Measurements from ENCODE around the gene MAGEA8. TPM values are rescaled to one million over a fixed set of nuclear protein-coding genes. Genes with fewer than 3 reads are reported as not detected.

The MAGEA8 gene
- total and polyA plus RNA-seq, 9 of the 15 experiments (the other 6 are each of a cell fraction or from before 2014, with no cell fraction given) = 0.49 to 4.6 (median 1.9) TPM

DNA sequence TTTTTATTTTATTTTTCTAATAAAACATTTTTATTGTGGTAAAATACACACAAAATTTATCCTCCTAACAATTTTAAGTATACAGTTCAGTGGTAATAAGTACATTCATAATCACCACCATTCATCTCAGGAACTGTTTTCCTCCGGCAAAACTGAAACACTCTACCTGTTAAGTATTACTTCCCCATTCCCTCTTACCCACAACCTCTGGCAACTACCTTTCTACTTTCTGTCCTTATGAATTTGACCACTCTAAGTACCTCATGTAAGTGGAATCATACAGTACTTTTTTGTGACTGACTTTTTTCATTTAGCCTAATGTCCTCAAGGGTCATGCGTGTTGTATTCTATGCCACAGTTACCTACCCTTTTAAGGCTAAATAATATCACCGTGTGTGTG lies 27.3 kb downstream of the MAGEA8 start:
- 71% methylated on average over 3 of the region's 3 CpGs for WGBS (ENCODE audit: insufficient coverage, low coverage, missing lambda C conversion rate)
- Histone ChIP-seq H2AFZ (ENCODE audit: low read depth, low read length) (peak overlapping the region; percentile 59), H3K27me3 (ENCODE audit: control insufficient read depth in 2 of 2, insufficient read depth in 2 of 2, low read length in 2 of 2) (no peaks in the 10 kb centered on the region), H3K4me3 (no peak overlapping the region), H4K20me1 (replicated peaks; ENCODE audit: control insufficient read depth, insufficient read depth, low read length) (no peaks in the 10 kb centered on the region), H3K4me1 (replicated peaks in 1 of 2; ENCODE audit: control insufficient read depth in 2 of 2, insufficient read depth in 2 of 2, low read length in 2 of 2) (no peaks in the 10 kb centered on the region; a peak in 2 of 5 replicates), H3K9me1 (ENCODE audit: control insufficient read depth, insufficient read depth, low read length) (no peaks in the 10 kb centered on the region), H3K9ac (ENCODE audit: insufficient read depth in 1 of 2, low read depth in 2 of 2, low read length in 2 of 2) (no peak overlapping the region), H3K27ac (ENCODE audit: extremely low read depth, low read depth, low read length) (no peak overlapping the region), H3K9me3 (replicated peaks; ENCODE audit: control insufficient read depth, insufficient read depth, low read depth, low read length) (no peaks in the 10 kb centered on the region), H3K79me2 (ENCODE audit: control insufficient read depth, insufficient read depth, low read length) (no peaks in the 10 kb centered on the region), H3K36me3 (ENCODE audit: control insufficient read depth, insufficient read depth, low read length) (no peaks in the 10 kb centered on the region), H3K4me2 (ENCODE audit: insufficient read depth, low read length) (no peak overlapping the region)
- BruUV-seq (replicated peaks) = no TSS peak
- no peak for TF ChIP-seq GABPB2 (CRISPR knock-in tag; conservative IDR thresholded peaks at IDR 0.05)
- no peak for TF ChIP-seq SUPT5H (IDR thresholded peaks at IDR 0.05)
- TF ChIP-seq ETV1 (tag; conservative IDR thresholded peaks at IDR 0.05; ENCODE audit: low read depth) = no peak
- TF ChIP-seq RBM15 (IDR thresholded peaks at IDR 0.05; ENCODE audit: insufficient read depth, low read length) = no peak
- TF ChIP-seq U2AF1 (optimal IDR thresholded peaks at IDR 0.05; ENCODE audit: low read depth, low read length) = no peak
- TF ChIP-seq ZEB2 (IDR thresholded peaks at IDR 0.05) = no peak
- no peak for TF ChIP-seq ZNF75A (CRISPR knock-in tag; IDR thresholded peaks at IDR 0.05)
- TF ChIP-seq NR4A1 (CRISPR knock-in tag; IDR thresholded peaks at IDR 0.05) = no peak
- TF ChIP-seq NR4A1 (tag; IDR thresholded peaks at IDR 0.05) = no peak
- no peak for TF ChIP-seq FOXJ2 (tag; IDR thresholded peaks at IDR 0.05)
- TF ChIP-seq GTF2A2 (tag; IDR thresholded peaks at IDR 0.05) = no peak
- TF ChIP-seq, protein P1, sequence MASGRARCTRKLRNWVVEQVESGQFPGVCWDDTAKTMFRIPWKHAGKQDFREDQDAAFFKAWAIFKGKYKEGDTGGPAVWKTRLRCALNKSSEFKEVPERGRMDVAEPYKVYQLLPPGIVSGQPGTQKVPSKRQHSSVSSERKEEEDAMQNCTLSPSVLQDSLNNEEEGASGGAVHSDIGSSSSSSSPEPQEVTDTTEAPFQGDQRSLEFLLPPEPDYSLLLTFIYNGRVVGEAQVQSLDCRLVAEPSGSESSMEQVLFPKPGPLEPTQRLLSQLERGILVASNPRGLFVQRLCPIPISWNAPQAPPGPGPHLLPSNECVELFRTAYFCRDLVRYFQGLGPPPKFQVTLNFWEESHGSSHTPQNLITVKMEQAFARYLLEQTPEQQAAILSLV (tag; IDR thresholded peaks at IDR 0.05) = no peak
- TF ChIP-seq JUNB (CRISPR knock-in tag; conservative IDR thresholded peaks at IDR 0.05) = no peak
- no peak for TF ChIP-seq ARID1B (IDR thresholded peaks at IDR 0.05)
- TF ChIP-seq ZNF232 (CRISPR knock-in tag; IDR thresholded peaks at IDR 0.05) = no peak
- TF ChIP-seq ZNF586 (CRISPR knock-in tag; conservative IDR thresholded peaks at IDR 0.05) = no peak
- no peak for TF ChIP-seq HCFC1 (IDR thresholded peaks at IDR 0.05; ENCODE audit: low read depth, low read length)
- TF ChIP-seq, protein P2, sequence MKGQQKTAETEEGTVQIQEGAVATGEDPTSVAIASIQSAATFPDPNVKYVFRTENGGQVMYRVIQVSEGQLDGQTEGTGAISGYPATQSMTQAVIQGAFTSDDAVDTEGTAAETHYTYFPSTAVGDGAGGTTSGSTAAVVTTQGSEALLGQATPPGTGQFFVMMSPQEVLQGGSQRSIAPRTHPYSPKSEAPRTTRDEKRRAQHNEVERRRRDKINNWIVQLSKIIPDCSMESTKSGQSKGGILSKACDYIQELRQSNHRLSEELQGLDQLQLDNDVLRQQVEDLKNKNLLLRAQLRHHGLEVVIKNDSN (CRISPR knock-in tag; IDR thresholded peaks at IDR 0.05) = no peak
- no peak for TF ChIP-seq CBX5 (IDR thresholded peaks at IDR 0.05; ENCODE audit: borderline replicate concordance, low read depth)
- TF ChIP-seq ZNF436 (CRISPR knock-in tag; IDR thresholded peaks at IDR 0.05) = no peak
- TF ChIP-seq KLF6 (CRISPR knock-in tag; IDR thresholded peaks at IDR 0.05; ENCODE audit: borderline replicate concordance) = no peak
- POLR2A ChIA-PET = interaction anchor here (0.6 kb wide), 1 partner anchor 466 kb away, joined by 3 read pairs; no protein-coding TSS in a partner anchor
- intact Hi-C loops (cut with micrococcal nuclease) = no loop called here
- DNase-seq (ENCODE audit: extremely low read depth in 1 of 4, low spot score in 3 of 4) (no peak), ATAC-seq (no peak), FAIRE-seq (no peak)
- CTCF ChIA-PET (ENCODE audit: low intra/inter-chr PET ratio) = no interaction called here
- in situ Hi-C loops (cut with MboI) = no loop called here

Measured in K562 (cell line).